Mononuclear cell (primary cell): ENCODE results near the gene MANSC4. TPM values are rescaled to one million over a fixed set of nuclear protein-coding genes. Genes with fewer than 3 reads are reported as not detected.

Experiments used
- H3K27me3 ChIP-seq: 2 replicates; pipeline ENCODE4 v1.6.0; 2011; ENCODE audit warnings: low read length, control low read depth; ENCODE audit not compliant: insufficient read depth
- H3K4me1 ChIP-seq: 2 replicates; pipeline ENCODE4 v1.5.1; 2011; ENCODE audit warnings: mild to moderate bottlenecking, low read length, control low read depth; ENCODE audit not compliant: insufficient read depth
- H3K4me3 ChIP-seq: 2 replicates; pipeline ENCODE4 v1.5.1; 2011; ENCODE audit warnings: mild to moderate bottlenecking, low read length, moderate library complexity
- H3K9me3 ChIP-seq: 2 replicates; pipeline ENCODE4 v1.5.1; 2011; ENCODE audit warnings: low read depth, mild to moderate bottlenecking, control low read depth, low read length
- total RNA-seq: library from RNA; depleted of rRNA; stranded (reverse); fragments of >200 nt; gene quantifications from one replicate; pipeline ENCODE4 v1.2.3, GENCODE V29; 2012

MANSC4 gene
- total RNA-seq, 1 donor, result not detected

GRCh38 chr12:27808841-27809240, 28.8 kb upstream of the MANSC4 start:
- H3K27me3 ChIP-seq, result no peaks in the 10 kb centered on the region
- no peaks in the 10 kb centered on the region for H3K4me1 ChIP-seq
- no peaks in the 10 kb centered on the region for H3K9me3 ChIP-seq
- no peak overlapping the region for H3K4me3 ChIP-seq

GRCh38 chr12:27807063-27807703, 27.1 kb upstream of the MANSC4 start:
- Histone ChIP-seq H3K27me3 (no peaks in the 10 kb centered on the region), H3K4me1 (no peaks in the 10 kb centered on the region), H3K9me3 (no peaks in the 10 kb centered on the region), H3K4me3 (no peak overlapping the region)

GRCh38 chr12:27806259-27806658, 26.2 kb upstream of the MANSC4 start:
- H3K4me3 ChIP-seq, result no peak overlapping the region
- H3K4me1 ChIP-seq, result no peaks in the 10 kb centered on the region
- no peaks in the 10 kb centered on the region for H3K9me3 ChIP-seq
- H3K27me3 ChIP-seq, result no peaks in the 10 kb centered on the region

GRCh38 chr12:27805238-27805637, 25.2 kb upstream of the MANSC4 start:
- no peaks in the 10 kb centered on the region for H3K27me3 ChIP-seq
- no peaks in the 10 kb centered on the region for H3K4me1 ChIP-seq
- no peak overlapping the region for H3K4me3 ChIP-seq
- H3K9me3 ChIP-seq, result no peaks in the 10 kb centered on the region

GRCh38 chr12:27802936-27803335, 22.9 kb upstream of the MANSC4 start:
- no peak overlapping the region for H3K4me3 ChIP-seq

GRCh38 chr12:27802511-27802910, 22.5 kb upstream of the MANSC4 start:
- no peaks in the 10 kb centered on the region for H3K9me3 ChIP-seq
- H3K4me1 ChIP-seq, result no peaks in the 10 kb centered on the region
- H3K4me3 ChIP-seq, result no peak overlapping the region
- no peaks in the 10 kb centered on the region for H3K27me3 ChIP-seq

More at GRCh38 chr12:27802936-27803335, 22.9 kb upstream of the MANSC4 start:
- Histone ChIP-seq H3K4me1 (no peaks in the 10 kb centered on the region), H3K9me3 (no peaks in the 10 kb centered on the region), H3K27me3 (no peaks in the 10 kb centered on the region)

- H3K9me3 ChIP-seq, result no peaks in the 10 kb centered on the region
- H3K27me3 ChIP-seq, result no peaks in the 10 kb centered on the region
- H3K4me1 ChIP-seq, result no peaks in the 10 kb centered on the region
- no peak overlapping the region for H3K4me3 ChIP-seq
Observed at GRCh38 chr12:27801630-27802029, 21.6 kb upstream of the MANSC4 start.

GRCh38 chr12:27800819-27801218, 20.8 kb upstream of the MANSC4 start:
- no peak overlapping the region for H3K4me3 ChIP-seq
- no peaks in the 10 kb centered on the region for H3K4me1 ChIP-seq
- no peaks in the 10 kb centered on the region for H3K9me3 ChIP-seq
- no peaks in the 10 kb centered on the region for H3K27me3 ChIP-seq

GRCh38 chr12:27797301-27798025, 17.4 kb upstream of the MANSC4 start:
- H3K9me3 ChIP-seq, result no peaks in the 10 kb centered on the region
- H3K4me3 ChIP-seq, result no peak overlapping the region
- no peaks in the 10 kb centered on the region for H3K4me1 ChIP-seq
- no peaks in the 10 kb centered on the region for H3K27me3 ChIP-seq

- H3K9me3 ChIP-seq, result no peaks in the 10 kb centered on the region
- no peaks in the 10 kb centered on the region for H3K27me3 ChIP-seq
- H3K4me3 ChIP-seq, result no peak overlapping the region
- no peaks in the 10 kb centered on the region for H3K4me1 ChIP-seq
Observed at GRCh38 chr12:27796128-27796527, 16.1 kb upstream of the MANSC4 start.

- Histone ChIP-seq H3K4me3 (no peak overlapping the region), H3K4me1 (no peaks in the 10 kb centered on the region), H3K9me3 (no peaks in the 10 kb centered on the region), H3K27me3 (no peaks in the 10 kb centered on the region)
Observed at GRCh38 chr12:27794818-27795584, 15.0 kb upstream of the MANSC4 start.

GRCh38 chr12:27790179-27790578, 10.1 kb upstream of the MANSC4 start:
- Histone ChIP-seq H3K4me3 (no peak overlapping the region), H3K27me3 (no peaks in the 10 kb centered on the region), H3K9me3 (no peaks in the 10 kb centered on the region), H3K4me1 (peaks cover 11% of the 10 kb centered on the region)

GRCh38 chr12:27787559-27787958, 7.5 kb upstream of the MANSC4 start:
- H3K27me3 ChIP-seq, result no peaks in the 10 kb centered on the region
- H3K4me3 ChIP-seq, result no peak overlapping the region
- peaks cover 15% of the 10 kb centered on the region for H3K4me1 ChIP-seq
- H3K9me3 ChIP-seq, result no peaks in the 10 kb centered on the region

- no peaks in the 10 kb centered on the region for H3K27me3 ChIP-seq
- peaks cover 25% of the 10 kb centered on the region for H3K4me1 ChIP-seq
- no peaks in the 10 kb centered on the region for H3K9me3 ChIP-seq
- no peak overlapping the region for H3K4me3 ChIP-seq
Observed at GRCh38 chr12:27785882-27786570, 6.0 kb upstream of the MANSC4 start.

- Histone ChIP-seq H3K4me1 (peaks cover 35% of the 10 kb centered on the region), H3K9me3 (no peaks in the 10 kb centered on the region), H3K27me3 (no peaks in the 10 kb centered on the region), H3K4me3 (no peak overlapping the region)
Observed at GRCh38 chr12:27782481-27782880, 2.4 kb upstream of the MANSC4 start.
